Progenitor cell of endocrine pancreas (in vitro differentiated cells): ENCODE data around the gene LINGO3. TPM values are rescaled to one million over a fixed set of nuclear protein-coding genes. Genes with fewer than 3 reads are reported as not detected.

Experiments
- DNase-seq: peaks from one replicate; pipeline ENCODE4 v3.0.0; 2021; ENCODE audit warnings: low spot score; ENCODE audit not compliant: unreplicated experiment
- H3K27ac Mint-ChIP-seq: 2 replicates; pipeline ENCODE4 v1.8.0; 2021; ENCODE audit warnings: mild to moderate bottlenecking, moderate library complexity, mixed read lengths
- H3K27me3 Mint-ChIP-seq: 2 replicates; pipeline ENCODE4 v1.8.0; 2021; ENCODE audit warnings: mixed read lengths
- H3K36me3 Mint-ChIP-seq: 2 replicates; pipeline ENCODE4 v1.8.0; 2022; ENCODE audit warnings: mixed read lengths; ENCODE audit not compliant: insufficient read depth
- H3K4me1 Mint-ChIP-seq: 2 replicates; pipeline ENCODE4 v1.8.0; 2021; ENCODE audit warnings: low read depth, mixed read lengths
- H3K4me3 Mint-ChIP-seq: 2 replicates; pipeline ENCODE4 v1.8.0; 2021; ENCODE audit warnings: low read depth, mild to moderate bottlenecking, moderate library complexity, mixed read lengths
- H3K9me3 Mint-ChIP-seq: 2 replicates; pipeline ENCODE4 v1.8.0; 2021; ENCODE audit warnings: low read depth, mixed read lengths
- total RNA-seq: library from RNA; stranded (reverse); gene quantifications from 2 replicates; pipeline ENCODE4 v1.2.1, GENCODE V29; 2021
- TF ChIP-seq, protein P1 (sequence below): fragments of 200-600 bp; sonication (generic); IDR thresholded peaks from one replicate; pipeline ENCODE4 v1.5.0; 2021; ENCODE audit warnings: antibody characterized with exemption, mild to moderate bottlenecking; ENCODE audit not compliant: unreplicated experiment

LINGO3 gene
- total RNA-seq, 1 donor from 2014 or later = 0.17 TPM

DNA sequence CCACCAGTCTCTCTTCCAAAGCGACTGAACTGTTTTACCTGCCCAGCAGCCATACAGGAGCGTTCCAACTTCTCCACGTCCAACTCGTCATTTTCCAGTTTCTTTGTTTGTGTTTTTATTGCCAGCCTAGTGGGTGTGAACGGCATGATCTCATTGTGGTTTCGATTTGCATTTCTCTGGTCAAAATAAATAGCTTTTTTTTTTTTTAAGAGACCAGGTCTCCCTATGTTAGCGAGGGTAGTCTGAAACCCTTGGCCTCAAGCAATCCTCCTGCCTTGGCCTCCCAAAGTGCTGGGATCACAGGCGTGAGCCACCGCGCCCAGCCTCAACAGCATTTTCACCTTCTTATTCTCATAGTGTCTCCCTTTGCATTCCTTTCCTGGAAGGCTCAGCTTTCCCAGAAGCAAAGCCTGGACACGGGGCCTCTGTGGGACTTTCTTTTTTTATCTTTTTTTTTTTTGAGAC lies 47.6 kb downstream of the LINGO3 start:
- no peaks in the 10 kb centered on the region for H3K36me3 Mint-ChIP-seq
- H3K4me1 Mint-ChIP-seq = no peaks in the 10 kb centered on the region
- H3K4me3 Mint-ChIP-seq = no peak overlapping the region
- H3K27ac Mint-ChIP-seq = no peak overlapping the region
- TF ChIP-seq, protein P1, sequence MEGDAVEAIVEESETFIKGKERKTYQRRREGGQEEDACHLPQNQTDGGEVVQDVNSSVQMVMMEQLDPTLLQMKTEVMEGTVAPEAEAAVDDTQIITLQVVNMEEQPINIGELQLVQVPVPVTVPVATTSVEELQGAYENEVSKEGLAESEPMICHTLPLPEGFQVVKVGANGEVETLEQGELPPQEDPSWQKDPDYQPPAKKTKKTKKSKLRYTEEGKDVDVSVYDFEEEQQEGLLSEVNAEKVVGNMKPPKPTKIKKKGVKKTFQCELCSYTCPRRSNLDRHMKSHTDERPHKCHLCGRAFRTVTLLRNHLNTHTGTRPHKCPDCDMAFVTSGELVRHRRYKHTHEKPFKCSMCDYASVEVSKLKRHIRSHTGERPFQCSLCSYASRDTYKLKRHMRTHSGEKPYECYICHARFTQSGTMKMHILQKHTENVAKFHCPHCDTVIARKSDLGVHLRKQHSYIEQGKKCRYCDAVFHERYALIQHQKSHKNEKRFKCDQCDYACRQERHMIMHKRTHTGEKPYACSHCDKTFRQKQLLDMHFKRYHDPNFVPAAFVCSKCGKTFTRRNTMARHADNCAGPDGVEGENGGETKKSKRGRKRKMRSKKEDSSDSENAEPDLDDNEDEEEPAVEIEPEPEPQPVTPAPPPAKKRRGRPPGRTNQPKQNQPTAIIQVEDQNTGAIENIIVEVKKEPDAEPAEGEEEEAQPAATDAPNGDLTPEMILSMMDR = no peak
- H3K27me3 Mint-ChIP-seq = no peaks in the 10 kb centered on the region
- DNase-seq = no peak
- H3K9me3 Mint-ChIP-seq = no peaks in the 10 kb centered on the region

- no peaks in the 10 kb centered on the region for H3K27me3 Mint-ChIP-seq
- no peak overlapping the region for H3K27ac Mint-ChIP-seq
- H3K4me3 Mint-ChIP-seq = no peak overlapping the region
- no peaks in the 10 kb centered on the region for H3K36me3 Mint-ChIP-seq
- H3K9me3 Mint-ChIP-seq = no peaks in the 10 kb centered on the region
- H3K4me1 Mint-ChIP-seq = no peaks in the 10 kb centered on the region
- TF ChIP-seq, protein P1 = no peak
- no peak for DNase-seq
Measured at GRCh38 chr19:2259336-2259735, 48.6 kb downstream of the LINGO3 start.

Other genes with a start within 250 kb of the LINGO3 start
- 33.2 and 38.5 TPM in 2 replicates for gene MOB3A, start 211.8 kb downstream of the LINGO3 start, total RNA-seq
- 15.9 and 16.5 TPM in 2 replicates for gene IZUMO4, start 211.2 kb downstream of the LINGO3 start, total RNA-seq
- 123 and 131 TPM in 2 replicates for gene AP3D1, start 156.6 kb downstream of the LINGO3 start, total RNA-seq
- 102 and 106 TPM in 2 replicates for gene DOT1L, start 144.2 kb downstream of the LINGO3 start, total RNA-seq
- 116 and 119 TPM in 2 replicates for gene PLEKHJ1, start 71.8 kb downstream of the LINGO3 start, total RNA-seq
- gene SF3A2, start 71.3 kb downstream of the LINGO3 start, total RNA-seq = 152 and 156 TPM in 2 replicates
- 58.4 and 71.3 TPM in 2 replicates for gene AMH, start 58.8 kb downstream of the LINGO3 start, total RNA-seq
- 1.00 and 1.6 TPM in 2 replicates for gene JSRP1, start 51.7 kb downstream of the LINGO3 start, total RNA-seq
- gene PEAK3, start 26.0 kb downstream of the LINGO3 start, total RNA-seq = not detected in 2 replicates
- gene LSM7, start 20.4 kb upstream of the LINGO3 start, total RNA-seq = 126 and 139 TPM in 2 replicates
- gene SPPL2B, start 20.5 kb upstream of the LINGO3 start, total RNA-seq = 148 and 153 TPM in 2 replicates
- gene TMPRSS9, start 52.1 kb upstream of the LINGO3 start, total RNA-seq = not detected in 2 replicates
- 108 and 110 TPM in 2 replicates for gene TIMM13, start 119.4 kb upstream of the LINGO3 start, total RNA-seq
- gene LMNB2, start 148.8 kb upstream of the LINGO3 start, total RNA-seq = 90.0 and 93.6 TPM in 2 replicates
- gene GADD45B, start 168.0 kb upstream of the LINGO3 start, total RNA-seq = 4.9 and 5.1 TPM in 2 replicates